GM12878 (cell line): Measurements from ENCODE around the gene CACNA2D3. TPM values are rescaled to one million over a fixed set of nuclear protein-coding genes. Genes with fewer than 3 reads are reported as not detected.

Experiments used
- ATAC-seq: fragments of 200-7000 bp; cut with Tn5 transposase; 3 replicates; pipeline ENCODE4 v1.9.1; 2020; ENCODE audit warnings: mild to moderate bottlenecking, moderate library complexity
- BruUV-seq: library from RNA; stranded (reverse); fragments of 400-500 nt; replicated peaks from 2 replicates; lab custom pipeline; 2021; lab: Mats Ljungman, UMichigan
- CTCF ChIA-PET: fragments of 300-600 bp; sonication (Branson Sonifier 250); formaldehyde crosslinking; extraction: SDS; loops from one replicate; lab custom pipeline; 2021; ENCODE audit warnings: inconsistent platforms; lab: Yijun Ruan, JAX
- POLR2A ChIA-PET: fragments of 350-600 bp; formaldehyde crosslinking; extraction: SDS; loops from one replicate; lab custom pipeline; 2021; ENCODE audit warnings: inconsistent platforms; lab: Charles Lee
- RAD21 ChIA-PET: fragments of 300-600 bp; sonication (Branson Sonifier 250); formaldehyde crosslinking; loops from one replicate; lab custom pipeline; 2023; ENCODE audit warnings: antibody characterized with exemption; ENCODE audit not compliant: unreplicated experiment; lab: Charles Lee
- SMC1A ChIA-PET: fragments of 300-600 bp; sonication (Branson Sonifier 250); formaldehyde crosslinking; loops from one replicate; lab custom pipeline; 2023; ENCODE audit not compliant: unreplicated experiment, uncharacterized antibody; lab: Charles Lee
- DNase-seq: peaks from one replicate; pipeline ENCODE4 v3.0.0-alpha.2; 2011; ENCODE audit warnings: low read depth, low spot score
- FAIRE-seq: peaks from 3 replicates; lab custom pipeline; 2011; peaks lifted over from hg19 to GRCh38; lab: Jason Lieb, UNC
- H2AFZ ChIP-seq: 2 replicates; pipeline ENCODE4 v1.6.0; 2011; ENCODE audit warnings: low read depth, low read length, control low read depth; ENCODE audit not compliant: control insufficient read depth
- H3K27ac ChIP-seq: 2 replicates; pipeline ENCODE4 v1.5.1; 2011; ENCODE audit warnings: control low read depth; ENCODE audit not compliant: control insufficient read depth, insufficient read depth
- H3K27me3 ChIP-seq, 2 experiments: replicated peaks in 1 of 2; 2 replicates each; pipeline versions ENCODE4 v1.6.0 to v1.6.1; 2011; ENCODE audit warnings: low read length in 1 of 2; ENCODE audit not compliant: control insufficient read depth in 2 of 2, insufficient read depth in 2 of 2
- H3K36me3 ChIP-seq, 2 experiments: 2 replicates each; pipeline ENCODE4 v1.5.1; 2011; ENCODE audit warnings: low read length in 1 of 2; ENCODE audit not compliant: control insufficient read depth in 2 of 2, insufficient read depth in 2 of 2
- H3K4me1 ChIP-seq: 2 replicates; pipeline ENCODE4 v1.6.1; 2011; ENCODE audit warnings: mild to moderate bottlenecking, low read length, moderate library complexity, mixed read lengths; ENCODE audit not compliant: control insufficient read depth, insufficient read depth
- H3K4me2 ChIP-seq: 2 replicates; pipeline ENCODE4 v1.6.0; 2011; ENCODE audit warnings: control low read depth; ENCODE audit not compliant: control insufficient read depth, insufficient read depth
- H3K4me3 ChIP-seq: fragments of 200-600 bp; sonication (generic); 2 replicates; pipeline ENCODE4 v1.5.1; 2016
- H3K79me2 ChIP-seq: 2 replicates; pipeline ENCODE4 v1.6.0; 2011; ENCODE audit warnings: low read length; ENCODE audit not compliant: control insufficient read depth, insufficient read depth
- H3K9ac ChIP-seq: 2 replicates; pipeline ENCODE4 v1.8.0; 2011; ENCODE audit warnings: low read length, control low read depth, mixed read lengths; ENCODE audit not compliant: control insufficient read depth, insufficient read depth
- H3K9me3 ChIP-seq: replicated peaks from 3 replicates; pipeline ENCODE4 v1.5.1; 2011; ENCODE audit warnings: mild to moderate bottlenecking, low read length; ENCODE audit not compliant: control insufficient read depth, insufficient read depth
- H4K20me1 ChIP-seq: 2 replicates; pipeline ENCODE4 v1.6.0; 2011; ENCODE audit not compliant: control insufficient read depth, insufficient read depth
- ATF7 ChIP-seq: fragments of 450-650 bp; IDR thresholded peaks from 2 replicates; pipeline ENCODE4 v1.6.1; 2016; ENCODE audit warnings: low read depth, mild to moderate bottlenecking
- CREM ChIP-seq: IDR thresholded peaks from 2 replicates; pipeline ENCODE4 v1.6.1; 2014; ENCODE audit warnings: antibody characterized with exemption, low read depth
- DPF2 ChIP-seq: fragments of 450-650 bp; IDR thresholded peaks from 2 replicates; pipeline ENCODE4 v1.6.1; 2017; ENCODE audit warnings: mild to moderate bottlenecking
- ESRRA ChIP-seq: IDR thresholded peaks from 2 replicates; pipeline ENCODE4 v1.6.1; 2012; ENCODE audit warnings: mild to moderate bottlenecking, low read length, improper control_type of control experiment
- GABPA ChIP-seq: IDR thresholded peaks from 2 replicates; pipeline ENCODE4 v1.6.1; 2014; ENCODE audit warnings: antibody characterized with exemption, low read depth, mild to moderate bottlenecking, inconsistent platforms
- HCFC1 ChIP-seq: fragments of 150-350 bp; IDR thresholded peaks from 2 replicates; pipeline ENCODE4 v1.6.1; 2014; ENCODE audit warnings: low read length
- IRF3 ChIP-seq: fragments of 450-650 bp; IDR thresholded peaks from 2 replicates; pipeline ENCODE4 v1.6.1; 2014; ENCODE audit warnings: mild to moderate bottlenecking
- MTA2 ChIP-seq: fragments of 450-650 bp; IDR thresholded peaks from 2 replicates; pipeline ENCODE4 v1.6.1; 2016; ENCODE audit warnings: low read depth, mild to moderate bottlenecking, moderate library complexity
- MXI1 ChIP-seq: fragments of 150-350 bp; IDR thresholded peaks from 2 replicates; pipeline ENCODE4 v1.6.1; 2011; ENCODE audit warnings: low read depth, mild to moderate bottlenecking, inconsistent platforms, low read length, improper control_type of control experiment
- NBN ChIP-seq: fragments of 450-650 bp; IDR thresholded peaks from 2 replicates; pipeline ENCODE4 v1.6.1; 2016
- NFXL1 ChIP-seq: fragments of 450-650 bp; IDR thresholded peaks from 2 replicates; pipeline ENCODE4 v1.6.1; 2017; ENCODE audit warnings: antibody characterized with exemption, mild to moderate bottlenecking, borderline replicate concordance
- POU2F2 ChIP-seq: IDR thresholded peaks from 3 replicates; pipeline ENCODE4 v1.6.1; 2011; ENCODE audit warnings: low read depth, mild to moderate bottlenecking, low read length, borderline replicate concordance
- RAD51 ChIP-seq: fragments of 450-650 bp; IDR thresholded peaks from 2 replicates; pipeline ENCODE4 v1.6.1; 2016; ENCODE audit warnings: moderate library complexity, mild to moderate bottlenecking, inconsistent platforms
- RELB ChIP-seq: fragments of 450-650 bp; IDR thresholded peaks from 2 replicates; pipeline ENCODE4 v1.6.1; 2017; ENCODE audit warnings: low read depth, mild to moderate bottlenecking, moderate library complexity
- SMAD5 ChIP-seq: IDR thresholded peaks from 2 replicates; pipeline ENCODE4 v1.6.1; 2016; ENCODE audit warnings: antibody characterized with exemption, low read depth
- TBL1XR1 ChIP-seq: IDR thresholded peaks from 2 replicates; pipeline ENCODE4 v1.6.1; 2012; ENCODE audit warnings: low read depth, low read length, improper control_type of control experiment
- ZBED1 ChIP-seq: IDR thresholded peaks from 2 replicates; pipeline ENCODE4 v1.6.1; 2016; ENCODE audit warnings: borderline replicate concordance
- ZBTB4 ChIP-seq: fragments of 450-650 bp; formaldehyde crosslinking; IDR thresholded peaks from 2 replicates; pipeline ENCODE4 v1.4.0; 2022; ENCODE audit warnings: mild to moderate bottlenecking, moderate library complexity
- ZNF384 ChIP-seq: IDR thresholded peaks from 2 replicates; pipeline ENCODE4 v1.6.1; 2012; ENCODE audit warnings: low read depth, mild to moderate bottlenecking, low read length, improper control_type of control experiment, borderline replicate concordance
- WGBS: methylation state at CpG from one replicate; pipeline ENCODE4 v1.1.6; 2016; ENCODE audit warnings: low lambda C conversion rate; ENCODE audit not compliant: insufficient replicate concordance, insufficient coverage; ENCODE audit errors: missing lambda C conversion rate; 5-methylcytosine and 5-hydroxymethylcytosine counted together
- in situ Hi-C: fragments of 300-500 bp; cut with MboI; formaldehyde crosslinking; loops from 9 replicates; pipeline ENCODE4 v1.14.3; 2018; ENCODE audit warnings: mixed read lengths
- intact Hi-C: fragments of 100-400 bp; cut with micrococcal nuclease; formaldehyde crosslinking; loops from one replicate; pipeline ENCODE4 v1.14.2; 2022; ENCODE audit not compliant: unreplicated experiment
- polyA plus RNA-seq, 11 experiments: library from polyadenylated mRNA; depleted of rRNA in 4 of 11; unstranded in 6 of 11; stranded (reverse) in 5 of 11; fragments of >200 nt; fragmentation: Nextera tagmentation in 4 of 11; fragmentation: Illumina TruSeq in 1 of 11; extraction: Ambion mirVana in 4 of 11; extraction: Trizol in 1 of 11; gene quantifications; 1 replicate in 1 of 11; 2 replicates in 10 of 11; pipeline versions ENCODE4 v1.2.1 to v1.2.3, GENCODE V29; 2011 to 2016; ENCODE audit warnings: inconsistent platforms in 2 of 11, missing spikeins in 2 of 11, low read depth in 1 of 11
- total RNA-seq, 4 experiments: library from RNA; depleted of rRNA in 3 of 4; stranded (reverse); fragments of >200 nt in 3 of 4; fragmentation: Illumina TruSeq in 1 of 4; extraction: Trizol in 1 of 4; gene quantifications; 2 replicates each; pipeline versions ENCODE4 v1.2.1 to v1.2.3, GENCODE V29; 2013 to 2021

Gene CACNA2D3
- total and polyA plus RNA-seq, 10 of the 15 experiments (the other 5 are each of a cell fraction or from before 2014, with no cell fraction given) = not detected

- SMC1A ChIA-PET = no interaction called here
- H3K9me3 ChIP-seq = no peaks in the 10 kb centered on the region
- H2AFZ ChIP-seq = no peak overlapping the region
- DNase-seq (no peak), ATAC-seq (no peak), FAIRE-seq (no peak)
- TF ChIP-seq HCFC1 (no peak), ZNF384 (no peak), MXI1 (no peak), RAD51 (no peak), IRF3 (no peak), TBL1XR1 (no peak), POU2F2 (no peak), GABPA (no peak), MTA2 (no peak), ESRRA (no peak), RELB (no peak), ATF7 (no peak), DPF2 (no peak), CREM (no peak), ZBED1 (no peak), NBN (no peak), NFXL1 (no peak), ZBTB4 (CRISPR knock-in tag) (no peak), SMAD5 (no peak)
- in situ Hi-C loops (loop anchor here (5.0 kb wide), 1 partner anchor 430 kb away; no protein-coding TSS in a partner anchor), intact Hi-C loops (no loop called here)
- POLR2A ChIA-PET = no interaction called here
- peaks cover 1 to 3% of the 10 kb centered on the region in 2 experiments; a peak in 2 of 4 replicates for H3K27me3 ChIP-seq
- 23% methylated on average over 3 of the region's 3 CpGs for WGBS
- CTCF ChIA-PET = no interaction called here
- no peaks in the 10 kb centered on the region for H3K36me3 ChIP-seq
- RAD21 ChIA-PET = no interaction called here
- no peak overlapping the region for H3K9ac ChIP-seq
- no peak overlapping the region for H3K4me2 ChIP-seq
- no peaks in the 10 kb centered on the region for H3K4me1 ChIP-seq
- no peak overlapping the region for H3K4me3 ChIP-seq
- H3K79me2 ChIP-seq = no peaks in the 10 kb centered on the region
- no peaks in the 10 kb centered on the region for H4K20me1 ChIP-seq
- no TSS peak for BruUV-seq
- no peak overlapping the region for H3K27ac ChIP-seq
These were observed 244.5 kb downstream of the CACNA2D3 start for GRCh38 chr3:54366839-54367238.
